Kidney (tissue), 14 donors: ENCODE results near the gene NEDD8. TPM values are rescaled to one million over a fixed set of nuclear protein-coding genes. Genes with fewer than 3 reads are reported as not detected.

ENCODE experiments used
- DNase-seq, 5 donors: peaks; one replicate each; pipeline ENCODE4 v3.0.0-alpha.2; 2013 to 2020
- FAIRE-seq: peaks from 2 replicates; lab custom pipeline; 2012; peaks lifted over from hg19 to GRCh38; lab: Jason Lieb, UNC
- H3K27ac ChIP-seq, 2 donors: one replicate each; pipeline ENCODE4 v1.7.0; 2013; ENCODE audit warnings: low read depth in 2 of 2, low read length in 2 of 2, inconsistent platforms in 1 of 2
- H3K27me3 ChIP-seq: one replicate; pipeline ENCODE4 v1.7.1; 2013; ENCODE audit warnings: low read length, inconsistent platforms; ENCODE audit not compliant: control insufficient read depth, insufficient read depth
- H3K36me3 ChIP-seq, 3 donors: one replicate each; pipeline versions ENCODE4 v1.7.0 to v1.7.1; 2013; ENCODE audit warnings: low read length in 3 of 3, control low read depth in 1 of 3, inconsistent platforms in 1 of 3; ENCODE audit not compliant: insufficient read depth in 3 of 3, control insufficient read depth in 2 of 3
- H3K4me1 ChIP-seq, 3 donors: one replicate each; pipeline versions ENCODE4 v1.7.0 to v1.7.1; 2013; ENCODE audit warnings: low read length in 3 of 3, inconsistent platforms in 1 of 3, low read depth in 1 of 3; ENCODE audit not compliant: control insufficient read depth in 2 of 3, insufficient read depth in 2 of 3
- H3K4me3 ChIP-seq, 3 donors: one replicate each; pipeline versions ENCODE4 v1.7.0 to v1.8.1; 2013; ENCODE audit warnings: low read length in 3 of 3, control low read depth in 1 of 3, inconsistent platforms in 1 of 3
- H3K9ac ChIP-seq, 3 donors: one replicate each; pipeline versions ENCODE4 v1.7.0 to v1.7.1; 2013; ENCODE audit warnings: low read length in 3 of 3, control low read depth in 1 of 3, inconsistent platforms in 1 of 3
- H3K9me3 ChIP-seq, 3 donors: one replicate each; pipeline versions ENCODE4 v1.7.0 to v1.7.1; 2013; ENCODE audit warnings: low read length in 3 of 3, control low read depth in 1 of 3, inconsistent platforms in 1 of 3; ENCODE audit not compliant: control insufficient read depth in 2 of 3, insufficient read depth in 1 of 3
- CTCF ChIP-seq: IDR thresholded peaks from 3 replicates; pipeline ENCODE4 v1.5.1; 2012; ENCODE audit warnings: mild to moderate bottlenecking, moderate library complexity, borderline replicate concordance; ENCODE audit not compliant: insufficient read depth; ENCODE audit errors: extremely low read depth
- intact Hi-C: fragments of 100-400 bp; cut with DNase I; formaldehyde crosslinking; loops from one replicate; pipeline ENCODE4 v1.11.1; 2022
- polyA plus RNA-seq: library from polyadenylated mRNA; stranded (reverse); fragments of 350-450 nt; fragmentation: Illumina TruSeq; extraction: RNeasy Lipid Tissue Mini Kit (QIAGEN cat#74804); gene quantifications from one replicate; pipeline ENCODE4 v1.2.3, GENCODE V29; 2014; ENCODE audit warnings: low read depth, low replicate concordance; ENCODE audit not compliant: insufficient read depth
- total RNA-seq: library from RNA; stranded (reverse); fragmentation: NEBNext Ultra II Directional; extraction: Animal tissue kit (Norgen Biotek cat#: 25700); gene quantifications from one replicate; pipeline ENCODE4 v1.2.1, GENCODE V29; 2021
- donor health status: control.
- donor health status: control.
- donor health status: control.
- donor health status: control.
- donor health status: control.
- donor health status: DM: yes; HTN: yes; CAD: no.
- donor health status: Normal renal cell carcinoma (clear cell type).

NEDD8 gene
- total and polyA plus RNA-seq, 2 donors from 2014 or later, result 145 to 439 TPM

- H3K27ac ChIP-seq, result peak within 1 kb of the TSS; percentile 91 to 92
- H3K36me3 ChIP-seq, result peaks cover 2 to 24% (median 14%) of the 10 kb centered on the region in 3 donors
- FAIRE-seq (no peak), DNase-seq (peak; percentile 98 to 99 (median 99))
- H3K27me3 ChIP-seq, result no peaks in the 10 kb centered on the region
- H3K4me1 ChIP-seq, result peaks cover 3 to 11% (median 3%) of the 10 kb centered on the region in 3 donors
- peak within 1 kb of the TSS; percentile 75 to 93 (median 78) for H3K9ac ChIP-seq
- no peak for TF ChIP-seq CTCF
- peak within 1 kb of the TSS; percentile 67 to 83 (median 83) for H3K4me3 ChIP-seq
- intact Hi-C loops, result no loop called here
- H3K9me3 ChIP-seq, result no peaks in the 10 kb centered on the region
Observed at GRCh38 chr14:24212924-24213865, 19.0 kb downstream of the NEDD8 start, which contains the start of gene CHMP4A. Gene CHMP4A (minus strand): TSS chr14:24213488. CDS start chr14:24213439, 49 bp downstream.

DNA sequence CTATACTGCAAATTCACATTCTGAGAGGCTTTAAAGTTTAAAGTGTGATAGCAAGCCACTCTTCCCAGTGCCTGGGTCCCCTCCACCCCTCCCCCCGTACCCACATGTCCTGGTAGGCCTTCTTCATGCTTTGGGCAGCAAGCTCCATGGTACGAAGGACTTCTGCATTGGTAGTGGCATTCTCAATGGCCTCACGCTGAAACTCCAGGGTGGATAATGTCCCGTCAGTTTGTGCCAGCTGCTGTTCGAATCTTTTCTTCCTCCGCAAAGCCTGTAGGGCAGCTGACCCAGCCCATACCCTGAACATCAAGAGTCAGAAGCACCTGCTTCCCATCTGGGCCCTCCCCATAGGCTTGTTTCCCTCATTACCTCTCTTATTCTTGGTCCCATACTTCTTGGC is 20.9 kb downstream of the NEDD8 start:
- Histone ChIP-seq H3K9ac (no peak overlapping the region), H3K27me3 (no peaks in the 10 kb centered on the region), H3K9me3 (no peaks in the 10 kb centered on the region), H3K36me3 (peaks cover 7 to 36% (median 23%) of the 10 kb centered on the region in 3 donors), H3K4me3 (no peak overlapping the region), H3K27ac (no peak overlapping the region), H3K4me1 (peaks cover 3 to 11% (median 3%) of the 10 kb centered on the region in 3 donors)
- no peak for DNase-seq
- no peak for FAIRE-seq
- intact Hi-C loops, result no loop called here
- TF ChIP-seq CTCF, result no peak

GRCh38 chr14:24207625-24208024 is 24.5 kb downstream of the NEDD8 start:
- intact Hi-C loops, result no loop called here
- Histone ChIP-seq H3K9ac (no peak overlapping the region), H3K27ac (no peak overlapping the region), H3K4me3 (no peak overlapping the region), H3K9me3 (no peaks in the 10 kb centered on the region), H3K36me3 (peaks cover 7 to 47% (median 36%) of the 10 kb centered on the region in 3 donors), H3K27me3 (no peaks in the 10 kb centered on the region), H3K4me1 (peaks cover 0 to 3% (median 0%) of the 10 kb centered on the region in 3 donors)
- FAIRE-seq (no peak), DNase-seq (no peak)
- no peak for TF ChIP-seq CTCF
